CD4-positive, alpha-beta T cell (primary cell): ENCODE data around the gene DLGAP5. TPM values are rescaled to one million over a fixed set of nuclear protein-coding genes. Genes with fewer than 3 reads are reported as not detected.
A peak's percentile ranks its signal among the peaks of the same experiment; 100 is the strongest.

Experiments used
- ATAC-seq: fragments of 200-7000 bp; cut with Tn5 transposase; one replicate; pipeline ENCODE4 v1.10.0; 2022; ENCODE audit warnings: mild to moderate bottlenecking; ENCODE audit not compliant: poor library complexity
- CTCF ChIA-PET: fragments of 350-600 bp; sonication (Branson Sonifier 250); formaldehyde crosslinking; loops from one replicate; lab custom pipeline; 2021; ENCODE audit warnings: antibody characterized with exemption, inconsistent platforms; lab: Charles Lee
- POLR2A ChIA-PET: fragments of 350-600 bp; sonication (Branson Sonifier 250); formaldehyde crosslinking; loops from one replicate; lab custom pipeline; 2021; ENCODE audit warnings: antibody characterized with exemption, inconsistent platforms; lab: Charles Lee
- DNase-seq, 14 experiments: peaks; one replicate each; pipeline ENCODE4 v3.0.0-alpha.2; 2013 to 2020; ENCODE audit warnings: mixed read lengths in 2 of 14
- H3K27ac ChIP-seq, 2 donors: one replicate each; pipeline versions ENCODE4 v1.5.1 to v1.7.0; 2013; ENCODE audit warnings: low read length in 2 of 2, low read depth in 1 of 2, mild to moderate bottlenecking in 1 of 2
- H3K27me3 ChIP-seq, 2 experiments: 1 replicate in 1 of 2; 2 replicates in 1 of 2; pipeline versions ENCODE4 v1.6.1 to v1.7.0; 2013; ENCODE audit warnings: low read length in 2 of 2, control low read depth in 1 of 2, mild to moderate bottlenecking in 1 of 2, moderate library complexity in 1 of 2; ENCODE audit not compliant: insufficient read depth in 2 of 2, control insufficient read depth in 1 of 2
- H3K36me3 ChIP-seq: one replicate; pipeline ENCODE4 v1.6.1; 2013; ENCODE audit warnings: low read length, control low read depth; ENCODE audit not compliant: insufficient read depth
- H3K4me1 ChIP-seq: one replicate; pipeline ENCODE4 v1.6.1; 2013; ENCODE audit warnings: low read length, control low read depth; ENCODE audit not compliant: insufficient read depth
- H3K4me3 ChIP-seq: one replicate; pipeline ENCODE4 v1.5.1; 2013; ENCODE audit warnings: mild to moderate bottlenecking, low read length, moderate library complexity
- H3K9me3 ChIP-seq, 2 experiments: 1 replicate in 1 of 2; 2 replicates in 1 of 2; pipeline versions ENCODE4 v1.6.1 to v1.7.0; 2013; ENCODE audit warnings: low read length in 2 of 2, mild to moderate bottlenecking in 2 of 2, control low read depth in 1 of 2, moderate library complexity in 1 of 2; ENCODE audit not compliant: control insufficient read depth in 1 of 2, insufficient read depth in 1 of 2
- H3K27ac Mint-ChIP-seq: one replicate; pipeline ENCODE4 v1.8.0; 2020; ENCODE audit warnings: mixed read lengths
- H3K27me3 Mint-ChIP-seq: one replicate; pipeline ENCODE4 v1.8.0; 2021; ENCODE audit warnings: mixed read lengths
- H3K36me3 Mint-ChIP-seq: one replicate; pipeline ENCODE4 v1.8.0; 2021; ENCODE audit warnings: low read depth, mixed read lengths
- H3K4me1 Mint-ChIP-seq: one replicate; pipeline ENCODE4 v1.8.0; 2021; ENCODE audit warnings: low read depth, mixed read lengths
- H3K4me3 Mint-ChIP-seq: one replicate; pipeline ENCODE4 v1.8.0; 2020; ENCODE audit warnings: mild to moderate bottlenecking, mixed read lengths
- H3K9me3 Mint-ChIP-seq: one replicate; pipeline ENCODE4 v1.8.0; 2020; ENCODE audit warnings: mixed read lengths
- CTCF ChIP-seq: fragments of 200-600 bp; IDR thresholded peaks from one replicate; pipeline ENCODE4 v1.8.0; 2022; ENCODE audit warnings: antibody characterized with exemption, mild to moderate bottlenecking
- intact Hi-C, 2 experiments: fragments of 100-400 bp; cut with DNase I in 1 of 2; cut with micrococcal nuclease in 1 of 2; formaldehyde crosslinking; loops; one replicate each; pipeline versions ENCODE4 v1.15.1 to v1.9.0; 2023 to 2025; cut with DNase I, micrococcal nuclease
- total RNA-seq, 174 experiments: library from RNA in 2 of 174; stranded (reverse) in 2 of 174; gene quantifications; one replicate each; pipeline ENCODE4 v1.2.3 and lab custom pipeline; 2021 to 2026

The DLGAP5 gene
- total RNA-seq, 2 experiments from 2014 or later, result 0.25 TPM; not detected in 1

- no peak for TF ChIP-seq CTCF
- Histone ChIP-seq H3K27ac (no peak within 1 kb of the TSS), H3K9me3 (no peaks in the 10 kb centered on the region), H3K27me3 (peaks cover 6 to 16% of the 10 kb centered on the region in 2 experiments), H3K4me3 (peak within 1 kb of the TSS; percentile 59), H3K36me3 (no peaks in the 10 kb centered on the region), H3K4me1 (peaks cover 39% of the 10 kb centered on the region)
- intact Hi-C loops, result no loop called here
- Mint-ChIP-seq H3K27ac (peak within 1 kb of the TSS; percentile 11), H3K9me3 (no peaks in the 10 kb centered on the region), H3K4me3 (peak within 1 kb of the TSS; percentile 86), H3K4me1 (peaks cover 15% of the 10 kb centered on the region), H3K36me3 (no peaks in the 10 kb centered on the region), H3K27me3 (peaks cover 56% of the 10 kb centered on the region)
- ChIA-PET POLR2A (interaction anchor here (1.0 to 1.9 kb wide), 3 partner anchors 26 to 35 kb away, joined by 3 to 11 read pairs (median 5); no protein-coding TSS in a partner anchor), CTCF (interaction anchor here (1.0 to 2.2 kb wide), 2 partner anchors 12 to 78 kb away, joined by 3 to 6 read pairs; partner anchors contain the start of gene MAPK1IP1L)
- DNase-seq, result peak in 9 of 14 experiments; percentile 9 to 75 (median 39)
- ATAC-seq, result peak; percentile 49
Measured at GRCh38 chr14:55129086-55129427, 62.3 kb downstream of the DLGAP5 start, which contains the start of gene LGALS3. Gene LGALS3, plus strand, starts transcription at chr14:55129252. Its CDS starts 8,122 bp downstream, at chr14:55137374.

GRCh38 chr14:55128386-55129085 is 62.8 kb downstream of the DLGAP5 start:
- no peaks in the 10 kb centered on the region for H3K36me3 ChIP-seq
- no peak for ATAC-seq
- no peak for DNase-seq
- Mint-ChIP-seq H3K4me1 (peaks cover 15% of the 10 kb centered on the region), H3K27me3 (peaks cover 60% of the 10 kb centered on the region), H3K27ac (no peak overlapping the region), H3K36me3 (no peaks in the 10 kb centered on the region), H3K9me3 (no peaks in the 10 kb centered on the region), H3K4me3 (peak overlapping the region; percentile 86)
- H3K9me3 ChIP-seq, result no peaks in the 10 kb centered on the region
- no peak for TF ChIP-seq CTCF
- no peak overlapping the region for H3K27ac ChIP-seq
- CTCF ChIA-PET, result interaction anchor here (1.0 to 2.2 kb wide), 2 partner anchors 11 to 77 kb away, joined by 3 to 6 read pairs; partner anchors contain the start of gene MAPK1IP1L
- peaks cover 39% of the 10 kb centered on the region for H3K4me1 ChIP-seq
- intact Hi-C loops, result no loop called here
- H3K4me3 ChIP-seq, result peak overlapping the region; percentile 30
- POLR2A ChIA-PET, result interaction anchor here (1.9 kb wide), 1 partner anchor 25 kb away, joined by 11 read pairs; no protein-coding TSS in a partner anchor
- peaks cover 6 to 16% of the 10 kb centered on the region in 2 experiments for H3K27me3 ChIP-seq

GRCh38 chr14:55127460-55127951 is 63.9 kb downstream of the DLGAP5 start:
- intact Hi-C loops, result no loop called here
- H3K36me3 ChIP-seq, result no peaks in the 10 kb centered on the region
- DNase-seq (peak in 2 of 14 experiments; percentile 19 to 44), ATAC-seq (no peak)
- POLR2A ChIA-PET, result no interaction called here
- H3K4me1 ChIP-seq, result peaks cover 39% of the 10 kb centered on the region
- Mint-ChIP-seq H3K4me1 (peaks cover 15% of the 10 kb centered on the region), H3K9me3 (no peaks in the 10 kb centered on the region), H3K27me3 (peaks cover 62% of the 10 kb centered on the region), H3K36me3 (no peaks in the 10 kb centered on the region), H3K27ac (no peak overlapping the region), H3K4me3 (no peak overlapping the region)
- TF ChIP-seq CTCF, result no peak
- no peaks in the 10 kb centered on the region for H3K9me3 ChIP-seq
- no peak overlapping the region for H3K4me3 ChIP-seq
- CTCF ChIA-PET, result no interaction called here
- no peak overlapping the region for H3K27ac ChIP-seq
- peaks cover 6 to 16% of the 10 kb centered on the region in 2 experiments for H3K27me3 ChIP-seq
